GM23338 (cell line): ENCODE results near the gene OR2T10. TPM values are rescaled to one million over a fixed set of nuclear protein-coding genes. Genes with fewer than 3 reads are reported as not detected.

Experiments
- ATAC-seq: fragments of 200-7000 bp; cut with Tn5 transposase; 3 replicates; pipeline ENCODE4 v1.9.1; 2020
- DNase-seq: peaks from one replicate; pipeline ENCODE4 v3.0.0-alpha.2; 2015; ENCODE audit warnings: low spot score
- H2AFZ ChIP-seq: fragments of 200-600 bp; sonication (generic); 2 replicates; pipeline ENCODE4 v1.8.0; 2016; ENCODE audit warnings: antibody characterized with exemption, mild to moderate bottlenecking, moderate library complexity
- H3F3A ChIP-seq: fragments of 200-600 bp; sonication (generic); replicated peaks from 2 replicates; pipeline ENCODE4 v1.8.0; 2017; ENCODE audit warnings: antibody characterized with exemption, mixed run types, low read depth
- H3K27ac ChIP-seq: fragments of 200-600 bp; sonication (generic); 2 replicates; pipeline ENCODE4 v1.6.1; 2016; ENCODE audit warnings: low read depth
- H3K27me3 ChIP-seq: fragments of 200-600 bp; sonication (generic); 2 replicates; pipeline ENCODE4 v1.8.0; 2016; ENCODE audit warnings: mild to moderate bottlenecking, mixed run types, moderate library complexity; ENCODE audit not compliant: insufficient read depth
- H3K36me3 ChIP-seq: fragments of 200-600 bp; sonication (generic); 2 replicates; pipeline ENCODE4 v1.8.0; 2016; ENCODE audit warnings: mild to moderate bottlenecking; ENCODE audit not compliant: insufficient read depth
- H3K4me1 ChIP-seq: fragments of 200-600 bp; sonication (generic); 2 replicates; pipeline ENCODE4 v1.8.0; 2016; ENCODE audit warnings: mild to moderate bottlenecking, moderate library complexity; ENCODE audit not compliant: insufficient read depth
- H3K4me2 ChIP-seq: fragments of 200-600 bp; sonication (generic); 2 replicates; pipeline ENCODE4 v1.7.1; 2017; ENCODE audit warnings: mixed run types
- H3K4me3 ChIP-seq: fragments of 200-600 bp; sonication (generic); 2 replicates; pipeline ENCODE4 v1.6.1; 2016; ENCODE audit warnings: mixed run types
- H3K79me2 ChIP-seq: fragments of 200-600 bp; sonication (generic); replicated peaks from 2 replicates; pipeline ENCODE4 v1.8.0; 2017; ENCODE audit warnings: mild to moderate bottlenecking; ENCODE audit not compliant: insufficient read depth
- H3K9me2 ChIP-seq: fragments of 200-600 bp; sonication (generic); 2 replicates; pipeline ENCODE4 v1.8.0; 2017; ENCODE audit not compliant: insufficient read depth
- H4K20me1 ChIP-seq: fragments of 200-600 bp; sonication (generic); replicated peaks from 2 replicates; pipeline ENCODE4 v1.8.0; 2017; ENCODE audit warnings: mild to moderate bottlenecking; ENCODE audit not compliant: insufficient read depth
- H3K27ac Mint-ChIP-seq: 2 replicates; pipeline ENCODE4 v1.8.0; 2020; ENCODE audit warnings: inconsistent platforms, mild to moderate bottlenecking, moderate library complexity, mixed read lengths
- H3K27me3 Mint-ChIP-seq: 3 replicates; pipeline ENCODE4 v1.8.0; 2022; ENCODE audit warnings: low read depth, mild to moderate bottlenecking, moderate library complexity, mixed read lengths, inconsistent platforms; ENCODE audit not compliant: insufficient read depth, poor library complexity
- H3K36me3 Mint-ChIP-seq: 3 replicates; pipeline ENCODE4 v1.8.0; 2021; ENCODE audit warnings: low read depth, mild to moderate bottlenecking, inconsistent platforms, moderate library complexity, mixed read lengths
- H3K4me1 Mint-ChIP-seq: 3 replicates; pipeline ENCODE4 v1.8.0; 2020; ENCODE audit warnings: mild to moderate bottlenecking, inconsistent platforms, mixed read lengths
- H3K4me3 Mint-ChIP-seq: 3 replicates; pipeline ENCODE4 v1.8.0; 2021; ENCODE audit warnings: moderate library complexity, mild to moderate bottlenecking, inconsistent platforms, mixed read lengths
- H3K9me3 Mint-ChIP-seq: 3 replicates; pipeline ENCODE4 v1.8.0; 2020; ENCODE audit warnings: moderate library complexity, mild to moderate bottlenecking, inconsistent platforms, mixed read lengths
- CREB1 ChIP-seq: fragments of 250-450 bp; sonication (Bioruptor Pico); IDR thresholded peaks from 2 replicates; pipeline ENCODE4 v1.5.0; 2020; ENCODE audit warnings: low read depth, mild to moderate bottlenecking, moderate library complexity
- ETS1 ChIP-seq: IDR thresholded peaks from 2 replicates; pipeline ENCODE4 v1.6.1; 2016; ENCODE audit warnings: antibody characterized with exemption
- EZH2phosphoT487 ChIP-seq: fragments of 200-600 bp; sonication (generic); IDR thresholded peaks from one replicate; pipeline ENCODE4 v1.8.1; 2018; ENCODE audit warnings: antibody characterized with exemption; ENCODE audit not compliant: unreplicated experiment
- JUNB ChIP-seq: IDR thresholded peaks from one replicate; pipeline ENCODE4 v1.6.1; 2016; ENCODE audit warnings: antibody characterized with exemption; ENCODE audit not compliant: unreplicated experiment
- POLR2AphosphoS5 ChIP-seq: IDR thresholded peaks from 2 replicates; pipeline ENCODE4 v1.6.1; 2016; ENCODE audit warnings: antibody characterized with exemption, low read depth
- STAT1 ChIP-seq: IDR thresholded peaks from one replicate; pipeline ENCODE4 v1.6.1; 2016; ENCODE audit warnings: antibody characterized with exemption; ENCODE audit not compliant: unreplicated experiment
- polyA plus RNA-seq: library from polyadenylated mRNA; unstranded; fragments of >200 nt; fragmentation: Nextera tagmentation; extraction: Ambion mirVana; gene quantifications from 2 replicates; pipeline ENCODE4 v1.2.1, GENCODE V29; 2016
- total RNA-seq: library from RNA; depleted of rRNA; stranded (reverse); fragments of >200 nt; shearing (Covaris generic); gene quantifications from 2 replicates; pipeline ENCODE4 v1.2.3, GENCODE V29; 2014
- TF ChIP-seq, protein P1 (sequence below): fragments of 250-450 bp; sonication (Bioruptor Pico); IDR thresholded peaks from 2 replicates; pipeline ENCODE4 v1.5.0; 2020; ENCODE audit warnings: mild to moderate bottlenecking, moderate library complexity
- TF ChIP-seq, protein P2 (sequence below), 2 experiments: fragments of 200-600 bp in 1 of 2; sonication (generic) in 1 of 2; conservative IDR thresholded peaks; 2 replicates each; pipeline versions ENCODE4 v1.5.1 to v1.6.1; 2016 to 2017; ENCODE audit warnings: antibody characterized with exemption in 2 of 2, low read depth in 2 of 2, mild to moderate bottlenecking in 2 of 2, moderate library complexity in 1 of 2
- TF ChIP-seq, protein P3 (sequence below): IDR thresholded peaks from one replicate; pipeline ENCODE4 v1.6.1; 2018; ENCODE audit warnings: antibody characterized with exemption; ENCODE audit not compliant: unreplicated experiment

OR2T10 gene
- total and polyA plus RNA-seq, 2 experiments from 2014 or later: not detected

- TF ChIP-seq, protein P1, sequence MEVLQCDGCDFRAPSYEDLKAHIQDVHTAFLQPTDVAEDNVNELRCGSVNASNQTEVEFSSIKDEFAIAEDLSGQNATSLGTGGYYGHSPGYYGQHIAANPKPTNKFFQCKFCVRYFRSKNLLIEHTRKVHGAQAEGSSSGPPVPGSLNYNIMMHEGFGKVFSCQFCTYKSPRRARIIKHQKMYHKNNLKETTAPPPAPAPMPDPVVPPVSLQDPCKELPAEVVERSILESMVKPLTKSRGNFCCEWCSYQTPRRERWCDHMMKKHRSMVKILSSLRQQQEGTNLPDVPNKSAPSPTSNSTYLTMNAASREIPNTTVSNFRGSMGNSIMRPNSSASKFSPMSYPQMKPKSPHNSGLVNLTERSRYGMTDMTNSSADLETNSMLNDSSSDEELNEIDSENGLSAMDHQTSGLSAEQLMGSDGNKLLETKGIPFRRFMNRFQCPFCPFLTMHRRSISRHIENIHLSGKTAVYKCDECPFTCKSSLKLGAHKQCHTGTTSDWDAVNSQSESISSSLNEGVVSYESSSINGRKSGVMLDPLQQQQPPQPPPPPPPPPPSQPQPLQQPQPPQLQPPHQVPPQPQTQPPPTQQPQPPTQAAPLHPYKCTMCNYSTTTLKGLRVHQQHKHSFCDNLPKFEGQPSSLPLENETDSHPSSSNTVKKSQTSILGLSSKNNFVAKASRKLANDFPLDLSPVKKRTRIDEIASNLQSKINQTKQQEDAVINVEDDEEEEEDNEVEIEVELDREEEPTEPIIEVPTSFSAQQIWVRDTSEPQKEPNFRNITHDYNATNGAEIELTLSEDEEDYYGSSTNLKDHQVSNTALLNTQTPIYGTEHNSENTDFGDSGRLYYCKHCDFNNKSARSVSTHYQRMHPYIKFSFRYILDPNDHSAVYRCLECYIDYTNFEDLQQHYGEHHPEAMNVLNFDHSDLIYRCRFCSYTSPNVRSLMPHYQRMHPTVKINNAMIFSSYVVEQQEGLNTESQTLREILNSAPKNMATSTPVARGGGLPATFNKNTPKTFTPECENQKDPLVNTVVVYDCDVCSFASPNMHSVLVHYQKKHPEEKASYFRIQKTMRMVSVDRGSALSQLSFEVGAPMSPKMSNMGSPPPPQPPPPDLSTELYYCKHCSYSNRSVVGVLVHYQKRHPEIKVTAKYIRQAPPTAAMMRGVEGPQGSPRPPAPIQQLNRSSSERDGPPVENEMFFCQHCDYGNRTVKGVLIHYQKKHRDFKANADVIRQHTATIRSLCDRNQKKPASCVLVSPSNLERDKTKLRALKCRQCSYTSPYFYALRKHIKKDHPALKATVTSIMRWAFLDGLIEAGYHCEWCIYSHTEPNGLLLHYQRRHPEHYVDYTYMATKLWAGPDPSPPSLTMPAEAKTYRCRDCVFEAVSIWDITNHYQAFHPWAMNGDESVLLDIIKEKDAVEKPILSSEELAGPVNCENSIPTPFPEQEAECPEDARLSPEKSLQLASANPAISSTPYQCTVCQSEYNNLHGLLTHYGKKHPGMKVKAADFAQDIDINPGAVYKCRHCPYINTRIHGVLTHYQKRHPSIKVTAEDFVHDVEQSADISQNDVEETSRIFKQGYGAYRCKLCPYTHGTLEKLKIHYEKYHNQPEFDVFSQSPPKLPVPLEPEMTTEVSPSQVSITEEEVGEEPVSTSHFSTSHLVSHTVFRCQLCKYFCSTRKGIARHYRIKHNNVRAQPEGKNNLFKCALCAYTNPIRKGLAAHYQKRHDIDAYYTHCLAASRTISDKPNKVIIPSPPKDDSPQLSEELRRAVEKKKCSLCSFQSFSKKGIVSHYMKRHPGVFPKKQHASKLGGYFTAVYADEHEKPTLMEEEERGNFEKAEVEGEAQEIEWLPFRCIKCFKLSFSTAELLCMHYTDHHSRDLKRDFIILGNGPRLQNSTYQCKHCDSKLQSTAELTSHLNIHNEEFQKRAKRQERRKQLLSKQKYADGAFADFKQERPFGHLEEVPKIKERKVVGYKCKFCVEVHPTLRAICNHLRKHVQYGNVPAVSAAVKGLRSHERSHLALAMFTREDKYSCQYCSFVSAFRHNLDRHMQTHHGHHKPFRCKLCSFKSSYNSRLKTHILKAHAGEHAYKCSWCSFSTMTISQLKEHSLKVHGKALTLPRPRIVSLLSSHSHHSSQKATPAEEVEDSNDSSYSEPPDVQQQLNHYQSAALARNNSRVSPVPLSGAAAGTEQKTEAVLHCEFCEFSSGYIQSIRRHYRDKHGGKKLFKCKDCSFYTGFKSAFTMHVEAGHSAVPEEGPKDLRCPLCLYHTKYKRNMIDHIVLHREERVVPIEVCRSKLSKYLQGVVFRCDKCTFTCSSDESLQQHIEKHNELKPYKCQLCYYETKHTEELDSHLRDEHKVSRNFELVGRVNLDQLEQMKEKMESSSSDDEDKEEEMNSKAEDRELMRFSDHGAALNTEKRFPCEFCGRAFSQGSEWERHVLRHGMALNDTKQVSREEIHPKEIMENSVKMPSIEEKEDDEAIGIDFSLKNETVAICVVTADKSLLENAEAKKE (CRISPR knock-in tag): no peak
- TF ChIP-seq CREB1 (CRISPR knock-in tag): no peak
Measured at GRCh38 chr1:248630551-248630950, 33.1 kb upstream of the OR2T10 start (continued).

DNA sequence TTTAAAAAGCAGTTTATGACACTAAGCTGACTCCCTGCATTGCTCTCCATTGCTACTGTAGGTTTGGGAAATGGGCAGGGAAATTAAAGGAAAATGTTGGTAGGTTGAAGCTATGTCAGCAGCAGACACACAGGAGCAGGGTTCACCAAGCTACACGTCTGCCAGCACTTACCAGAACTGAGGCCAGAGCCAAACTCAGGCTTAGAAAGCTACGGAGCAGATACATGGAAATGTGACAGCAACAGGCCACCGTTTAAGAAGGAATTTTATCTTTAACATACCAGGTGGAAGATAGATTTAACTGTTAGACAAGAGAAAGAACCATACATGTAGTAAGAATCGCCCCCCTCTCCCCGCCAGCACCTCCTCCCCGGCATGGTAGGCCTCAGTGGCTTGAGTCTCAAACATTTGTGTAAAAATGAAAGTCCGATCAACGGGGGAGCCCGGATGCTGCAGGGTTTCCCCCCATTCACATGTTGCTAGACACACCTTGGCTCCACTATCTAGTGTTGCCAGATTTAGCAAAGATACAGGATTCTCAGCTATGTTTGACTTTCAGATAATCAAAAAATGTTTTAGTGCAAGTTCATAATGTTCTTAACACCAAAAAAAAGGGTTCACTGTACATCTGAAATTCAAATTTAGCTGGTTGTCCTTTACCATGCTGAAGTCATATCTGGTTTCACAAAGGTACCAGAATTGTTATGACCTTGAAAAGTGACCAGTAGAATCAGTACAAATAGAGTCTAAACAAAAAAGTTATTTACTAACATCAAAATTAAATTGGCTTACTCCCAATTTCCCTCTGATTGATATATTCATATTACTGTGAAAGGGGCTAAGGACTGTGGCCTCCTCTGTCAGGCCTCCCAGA is 30.7 kb upstream of the OR2T10 start:
- H2AFZ ChIP-seq: no peak overlapping the region
- H3K4me1 ChIP-seq: no peaks in the 10 kb centered on the region
- Mint-ChIP-seq H3K27ac (no peak overlapping the region), H3K27me3 (no peaks in the 10 kb centered on the region), H3K4me1 (no peaks in the 10 kb centered on the region), H3K36me3 (peaks cover 18% of the 10 kb centered on the region), H3K9me3 (peaks cover 2% of the 10 kb centered on the region; the same call in 2 of the 3 replicates), H3K4me3 (no peak overlapping the region)
- no peaks in the 10 kb centered on the region for H3K27me3 ChIP-seq
- H3K4me2 ChIP-seq: no peak overlapping the region
- no peak overlapping the region for H3K4me3 ChIP-seq
- H3K9me2 ChIP-seq: no peaks in the 10 kb centered on the region
- H4K20me1 ChIP-seq: no peaks in the 10 kb centered on the region
- H3F3A ChIP-seq: no peaks in the 10 kb centered on the region
- DNase-seq: no peak
- no peaks in the 10 kb centered on the region for H3K36me3 ChIP-seq
- H3K79me2 ChIP-seq: no peaks in the 10 kb centered on the region
- ATAC-seq: no peak
- no peak for TF ChIP-seq ETS1
- TF ChIP-seq POLR2AphosphoS5: no peak
- TF ChIP-seq, protein P2, sequence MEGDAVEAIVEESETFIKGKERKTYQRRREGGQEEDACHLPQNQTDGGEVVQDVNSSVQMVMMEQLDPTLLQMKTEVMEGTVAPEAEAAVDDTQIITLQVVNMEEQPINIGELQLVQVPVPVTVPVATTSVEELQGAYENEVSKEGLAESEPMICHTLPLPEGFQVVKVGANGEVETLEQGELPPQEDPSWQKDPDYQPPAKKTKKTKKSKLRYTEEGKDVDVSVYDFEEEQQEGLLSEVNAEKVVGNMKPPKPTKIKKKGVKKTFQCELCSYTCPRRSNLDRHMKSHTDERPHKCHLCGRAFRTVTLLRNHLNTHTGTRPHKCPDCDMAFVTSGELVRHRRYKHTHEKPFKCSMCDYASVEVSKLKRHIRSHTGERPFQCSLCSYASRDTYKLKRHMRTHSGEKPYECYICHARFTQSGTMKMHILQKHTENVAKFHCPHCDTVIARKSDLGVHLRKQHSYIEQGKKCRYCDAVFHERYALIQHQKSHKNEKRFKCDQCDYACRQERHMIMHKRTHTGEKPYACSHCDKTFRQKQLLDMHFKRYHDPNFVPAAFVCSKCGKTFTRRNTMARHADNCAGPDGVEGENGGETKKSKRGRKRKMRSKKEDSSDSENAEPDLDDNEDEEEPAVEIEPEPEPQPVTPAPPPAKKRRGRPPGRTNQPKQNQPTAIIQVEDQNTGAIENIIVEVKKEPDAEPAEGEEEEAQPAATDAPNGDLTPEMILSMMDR (conservative IDR thresholded peaks at IDR 0.05; ENCODE audit: low read depth in 2 of 2): no peak
- TF ChIP-seq EZH2phosphoT487: no peak
- TF ChIP-seq, protein P3, sequence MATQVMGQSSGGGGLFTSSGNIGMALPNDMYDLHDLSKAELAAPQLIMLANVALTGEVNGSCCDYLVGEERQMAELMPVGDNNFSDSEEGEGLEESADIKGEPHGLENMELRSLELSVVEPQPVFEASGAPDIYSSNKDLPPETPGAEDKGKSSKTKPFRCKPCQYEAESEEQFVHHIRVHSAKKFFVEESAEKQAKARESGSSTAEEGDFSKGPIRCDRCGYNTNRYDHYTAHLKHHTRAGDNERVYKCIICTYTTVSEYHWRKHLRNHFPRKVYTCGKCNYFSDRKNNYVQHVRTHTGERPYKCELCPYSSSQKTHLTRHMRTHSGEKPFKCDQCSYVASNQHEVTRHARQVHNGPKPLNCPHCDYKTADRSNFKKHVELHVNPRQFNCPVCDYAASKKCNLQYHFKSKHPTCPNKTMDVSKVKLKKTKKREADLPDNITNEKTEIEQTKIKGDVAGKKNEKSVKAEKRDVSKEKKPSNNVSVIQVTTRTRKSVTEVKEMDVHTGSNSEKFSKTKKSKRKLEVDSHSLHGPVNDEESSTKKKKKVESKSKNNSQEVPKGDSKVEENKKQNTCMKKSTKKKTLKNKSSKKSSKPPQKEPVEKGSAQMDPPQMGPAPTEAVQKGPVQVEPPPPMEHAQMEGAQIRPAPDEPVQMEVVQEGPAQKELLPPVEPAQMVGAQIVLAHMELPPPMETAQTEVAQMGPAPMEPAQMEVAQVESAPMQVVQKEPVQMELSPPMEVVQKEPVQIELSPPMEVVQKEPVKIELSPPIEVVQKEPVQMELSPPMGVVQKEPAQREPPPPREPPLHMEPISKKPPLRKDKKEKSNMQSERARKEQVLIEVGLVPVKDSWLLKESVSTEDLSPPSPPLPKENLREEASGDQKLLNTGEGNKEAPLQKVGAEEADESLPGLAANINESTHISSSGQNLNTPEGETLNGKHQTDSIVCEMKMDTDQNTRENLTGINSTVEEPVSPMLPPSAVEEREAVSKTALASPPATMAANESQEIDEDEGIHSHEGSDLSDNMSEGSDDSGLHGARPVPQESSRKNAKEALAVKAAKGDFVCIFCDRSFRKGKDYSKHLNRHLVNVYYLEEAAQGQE: no peak
- TF ChIP-seq STAT1: no peak
- TF ChIP-seq JUNB: no peak
- H3K27ac ChIP-seq: no peak overlapping the region
